Thyroid gland (tissue), 4 donors: ENCODE results near the gene ETFB.

Source experiments
- CTCF ChIP-seq, 6 experiments: fragments of 200-600 bp in 3 of 6; fragments of 450-650 bp in 3 of 6; sonication (generic) in 3 of 6; IDR thresholded peaks; one replicate each; pipeline ENCODE4 v1.5.1; 2016 to 2019; ENCODE audit warnings: antibody characterized with exemption in 6 of 6, mild to moderate bottlenecking in 2 of 6, inconsistent platforms in 1 of 6, moderate library complexity in 1 of 6
- POLR2A ChIP-seq, 2 donors: fragments of 450-650 bp; IDR thresholded peaks; one replicate each; pipeline ENCODE4 v1.6.1; 2017; ENCODE audit warnings: antibody characterized with exemption in 2 of 2, mild to moderate bottlenecking in 2 of 2, moderate library complexity in 1 of 2

- TF ChIP-seq CTCF (IDR thresholded peaks at IDR 0.05) (no peak), POLR2A (IDR thresholded peaks at IDR 0.05) (no peak)
These were observed 5.9 kb upstream of the ETFB start for GRCh38 chr19:51372021-51372648.
